Motor neuron (in vitro differentiated cells): Measurements from ENCODE around the gene TAPT1. TPM values are rescaled to one million over a fixed set of nuclear protein-coding genes. Genes with fewer than 3 reads are reported as not detected.
A peak's percentile ranks its signal among the peaks of the same experiment; 100 is the strongest.

Experiments
- ATAC-seq, 8 experiments: fragments of 200-7000 bp; cut with Tn5 transposase; replicated peaks in 6 of 8; 2 replicates each; pipeline ENCODE4 v1.8.0; 2021; ENCODE audit warnings: mild to moderate bottlenecking in 8 of 8, moderate library complexity in 8 of 8
- H3K27ac ChIP-seq, 2 donors: fragments of 250-450 bp; sonication (Bioruptor Pico); 2 replicates each; pipeline ENCODE4 v1.9.0; 2021; ENCODE audit warnings: antibody characterized with exemption in 2 of 2, mild to moderate bottlenecking in 2 of 2, moderate library complexity in 1 of 2
- H3K4me1 ChIP-seq, 2 donors: fragments of 250-450 bp; sonication (Bioruptor Pico); replicated peaks in 1 of 2; 2 replicates each; pipeline ENCODE4 v1.6.1; 2021; ENCODE audit warnings: antibody characterized with exemption in 2 of 2, mild to moderate bottlenecking in 2 of 2, moderate library complexity in 1 of 2
- H3K4me3 ChIP-seq, 5 donors: fragments of 250-450 bp; sonication (Bioruptor Pico); 2 replicates each; pipeline ENCODE4 v1.9.0; 2021; ENCODE audit warnings: antibody characterized with exemption in 5 of 5, mild to moderate bottlenecking in 5 of 5, moderate library complexity in 4 of 5
- WGBS, 10 experiments: fragments of 450-650 bp; shearing (Covaris generic); methylation state at CpG; one replicate each; pipeline ENCODE4 v1.0.0; 2022; 5-methylcytosine and 5-hydroxymethylcytosine counted together
- in situ Hi-C, 9 experiments: fragments of 400-800 bp; cut with MboI; loops; one replicate each; pipeline ENCODE4 v1.15.0; 2021; ENCODE audit warnings: low sequenced_read_pairs in 9 of 9, low pct_unique_long_range_greater_than_20kb in 2 of 9; ENCODE audit not compliant: unreplicated experiment in 9 of 9
- total RNA-seq, 8 experiments: library from RNA; unstranded; fragments of 300-600 nt; gene quantifications; 2 replicates each; pipeline versions ENCODE4 v1.2.3 to v1.2.4, GENCODE V29; 2022

Gene TAPT1
- total RNA-seq, 8 experiments from 2014 or later = 11.4 to 44.6 (median 15.6) TPM

GRCh38 chr4:16186986-16187385 lies 39.3 kb downstream of the TAPT1 start:
- in situ Hi-C loops = loop anchor here in 1 of 9 experiments (25.0 kb wide), 1 partner anchor 150 kb away; no protein-coding TSS in a partner anchor
- WGBS, 10 experiments = 0 to 100% (median 94%) methylated on average over 1 of the region's 1 CpG; no CpG with 5 or more reads in 1 of the 10 experiments
- Histone ChIP-seq H3K4me1 (no peaks in the 10 kb centered on the region), H3K27ac (no peak overlapping the region), H3K4me3 (no peak overlapping the region)
- peak in 2 of 8 experiments; percentile 36 to 69 for ATAC-seq

DNA sequence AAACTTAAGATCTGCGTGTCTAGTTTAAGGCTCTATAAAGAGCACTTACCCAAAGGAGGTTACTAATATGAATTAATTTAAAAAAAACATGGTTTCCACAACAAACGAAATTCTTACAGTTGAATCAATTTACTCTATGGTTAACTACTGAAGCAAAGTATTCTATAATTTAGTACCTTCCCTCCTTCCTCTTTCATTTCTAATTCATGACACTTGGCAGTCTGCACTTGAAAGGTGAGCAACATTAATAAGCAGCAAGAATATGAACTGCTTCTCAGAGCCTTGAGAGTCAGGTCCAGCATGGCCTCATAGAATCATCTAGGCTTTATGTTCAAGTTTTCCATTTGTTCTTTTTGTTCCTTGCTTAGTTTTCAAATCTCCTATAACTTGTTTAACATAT lies 42.7 kb downstream of the TAPT1 start:
- Histone ChIP-seq H3K27ac (no peak overlapping the region), H3K4me3 (no peak overlapping the region), H3K4me1 (no peaks in the 10 kb centered on the region)
- 67 to 100% (median 88%) methylated on average over 2 of the region's 2 CpGs; no CpG with 5 or more reads in 1 of the 10 experiments for WGBS, 10 experiments
- ATAC-seq = no peak
- in situ Hi-C loops = loop anchor here in 1 of 9 experiments (25.0 kb wide), 1 partner anchor 146 kb away; no protein-coding TSS in a partner anchor

- in situ Hi-C loops = loop anchor here in 1 of 9 experiments (25.0 kb wide), 1 partner anchor 139 kb away; no protein-coding TSS in a partner anchor
- Histone ChIP-seq H3K4me1 (no peaks in the 10 kb centered on the region), H3K4me3 (no peak overlapping the region), H3K27ac (no peak overlapping the region)
- no peak for ATAC-seq
- WGBS, 10 experiments = 92 to 100% (median 97%) methylated on average over 2 to 6 of the region's 6 CpGs; no CpG with 5 or more reads in 6 of the 10 experiments
These were observed 49.6 kb downstream of the TAPT1 start for GRCh38 chr4:16176621-16177020.

DNA sequence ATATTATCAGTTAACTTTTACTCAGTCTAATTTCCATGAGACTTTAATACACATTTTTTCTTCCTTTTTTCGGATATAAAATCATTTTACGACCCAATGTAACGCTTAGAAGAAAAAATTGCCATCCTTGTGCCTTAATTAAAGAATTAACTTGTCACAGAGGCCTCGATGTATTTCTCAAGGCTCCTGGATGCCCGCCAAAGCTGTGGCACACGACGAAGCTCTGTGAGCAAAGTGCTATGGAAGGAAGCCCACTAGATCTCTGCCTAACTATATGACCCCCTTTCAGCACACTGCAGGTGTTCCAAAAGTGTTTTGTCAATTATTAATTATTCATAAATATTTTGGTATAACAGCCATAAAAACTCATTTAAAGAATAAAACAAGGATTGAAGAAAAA lies 54.4 kb downstream of the TAPT1 start:
- in situ Hi-C loops = no loop called here
- WGBS, 10 experiments = 66 to 96% (median 92%) methylated on average over 3 to 7 of the region's 7 CpGs; no CpG with 5 or more reads in 2 of the 10 experiments
- Histone ChIP-seq H3K4me1 (no peaks in the 10 kb centered on the region), H3K4me3 (no peak overlapping the region), H3K27ac (no peak overlapping the region)
- ATAC-seq = no peak

DNA sequence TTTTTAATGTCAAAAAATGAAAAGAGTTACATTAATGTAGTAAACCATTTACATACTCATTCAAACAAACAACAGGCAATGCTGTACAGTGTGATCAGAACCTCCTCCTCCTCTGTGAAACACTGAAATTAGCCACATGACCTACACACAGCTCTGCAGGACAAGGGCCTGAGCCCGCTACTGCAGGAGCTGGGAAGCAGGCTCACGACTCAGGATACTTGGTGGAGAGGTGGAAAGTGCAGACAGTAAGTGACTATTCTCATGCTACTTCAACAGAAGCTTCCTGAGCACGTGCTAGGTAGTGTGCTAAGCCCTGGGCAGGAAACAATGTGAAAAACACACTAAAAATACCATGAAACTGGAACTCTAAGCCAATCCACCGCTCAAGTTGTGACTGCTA lies 56.8 kb downstream of the TAPT1 start:
- 66 to 100% (median 92%) methylated on average over 1 to 4 of the region's 4 CpGs; no CpG with 5 or more reads in 4 of the 10 experiments for WGBS, 10 experiments
- H3K4me3 ChIP-seq = no peak overlapping the region
- no peaks in the 10 kb centered on the region for H3K4me1 ChIP-seq
- ATAC-seq = peak in 4 of 8 experiments; percentile 31 to 83 (median 72)
- no peak overlapping the region for H3K27ac ChIP-seq
- in situ Hi-C loops = no loop called here

- Histone ChIP-seq H3K4me1 (no peaks in the 10 kb centered on the region), H3K27ac (no peak overlapping the region), H3K4me3 (no peak overlapping the region)
- in situ Hi-C loops = no loop called here
- 46 to 100% (median 90%) methylated on average over 1 to 2 of the region's 3 CpGs; no CpG with 5 or more reads in 2 of the 10 experiments for WGBS, 10 experiments
- peak in 2 of 8 experiments; percentile 5 to 21 for ATAC-seq
These were observed 57.4 kb downstream of the TAPT1 start for GRCh38 chr4:16168710-16169388.

DNA sequence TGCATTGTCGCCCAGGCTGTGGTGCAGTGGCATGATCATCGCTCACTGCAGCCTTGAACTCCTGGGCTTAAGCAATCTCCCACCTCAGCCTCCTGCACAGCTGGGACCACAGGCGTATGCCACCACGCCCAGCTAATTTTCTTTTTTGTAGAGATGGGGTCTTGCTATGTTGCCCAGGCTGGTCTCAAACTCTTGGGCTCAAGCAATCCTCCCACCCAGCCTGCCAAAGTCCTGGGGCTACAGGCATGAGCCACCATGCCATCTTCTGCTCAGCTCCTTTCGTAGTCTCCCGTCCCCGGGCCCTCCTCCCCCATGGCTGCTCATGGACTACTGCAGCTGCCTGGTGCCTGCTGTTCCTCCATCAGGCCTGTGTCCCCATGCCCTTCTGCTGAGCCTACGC lies 58.1 kb downstream of the TAPT1 start:
- H3K4me1 ChIP-seq = no peaks in the 10 kb centered on the region
- 83 to 100% (median 100%) methylated on average over 1 to 5 of the region's 8 CpGs; no CpG with 5 or more reads in 1 of the 10 experiments for WGBS, 10 experiments
- no peak overlapping the region for H3K4me3 ChIP-seq
- ATAC-seq = no peak
- no peak overlapping the region for H3K27ac ChIP-seq
- in situ Hi-C loops = no loop called here

GRCh38 chr4:16165931-16166330 lies 60.3 kb downstream of the TAPT1 start:
- in situ Hi-C loops = no loop called here
- 60 to 100% (median 94%) methylated on average over 1 to 6 of the region's 7 CpGs; no CpG with 5 or more reads in 3 of the 10 experiments for WGBS, 10 experiments
- no peak for ATAC-seq

GRCh38 chr4:16162891-16163290 lies 63.4 kb downstream of the TAPT1 start:
- in situ Hi-C loops = no loop called here
- Histone ChIP-seq H3K27ac (no peak overlapping the region), H3K4me3 (no peak overlapping the region), H3K4me1 (no peaks in the 10 kb centered on the region)
- WGBS, 10 experiments = 83 to 100% (median 93%) methylated on average over 2 to 4 of the region's 4 CpGs; no CpG with 5 or more reads in 2 of the 10 experiments
- ATAC-seq = no peak

More at GRCh38 chr4:16165931-16166330, 60.3 kb downstream of the TAPT1 start:
- Histone ChIP-seq H3K4me1 (no peaks in the 10 kb centered on the region), H3K4me3 (no peak overlapping the region), H3K27ac (no peak overlapping the region)

DNA sequence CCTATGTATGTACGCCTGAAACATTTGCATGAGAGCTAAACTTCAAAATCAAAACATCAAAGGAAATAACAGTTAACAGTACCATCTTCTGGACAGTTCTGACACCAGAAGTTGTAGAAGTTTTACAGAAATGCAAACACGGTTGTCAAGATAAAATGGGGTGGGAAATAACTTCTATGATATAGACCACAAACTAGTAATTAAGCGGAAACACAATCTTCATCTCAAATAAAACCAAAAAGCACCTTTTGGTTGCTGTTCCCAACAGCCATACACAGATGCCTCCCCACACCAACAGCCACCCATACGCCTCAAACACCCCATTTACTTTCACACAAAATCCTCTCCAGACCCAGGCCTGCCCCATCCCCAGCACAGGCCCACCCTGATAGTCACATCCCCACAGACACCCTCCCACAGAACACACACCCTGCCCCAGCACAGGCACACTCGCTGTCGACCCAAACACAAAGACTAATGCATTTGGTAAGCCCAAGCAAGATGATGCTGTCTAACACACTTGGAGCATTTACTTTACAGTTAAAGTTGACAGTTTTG lies 64.3 kb downstream of the TAPT1 start:
- H3K4me3 ChIP-seq = no peak overlapping the region
- no peak overlapping the region for H3K27ac ChIP-seq
- WGBS, 10 experiments = 60 to 86% (median 71%) methylated on average over 1 to 6 of the region's 6 CpGs; no CpG with 5 or more reads in 1 of the 10 experiments
- H3K4me1 ChIP-seq = no peaks in the 10 kb centered on the region
- no peak for ATAC-seq
- in situ Hi-C loops = no loop called here

GRCh38 chr4:16160457-16160856 lies 65.8 kb downstream of the TAPT1 start:
- no peak for ATAC-seq
- H3K27ac ChIP-seq = no peak overlapping the region
- 63 to 100% (median 89%) methylated on average over 2 to 3 of the region's 3 CpGs; no CpG with 5 or more reads in 1 of the 10 experiments for WGBS, 10 experiments
- H3K4me3 ChIP-seq = no peak overlapping the region
- in situ Hi-C loops = no loop called here
- H3K4me1 ChIP-seq = no peaks in the 10 kb centered on the region

- Histone ChIP-seq H3K4me1 (no peaks in the 10 kb centered on the region), H3K4me3 (no peak overlapping the region), H3K27ac (no peak overlapping the region)
- in situ Hi-C loops = no loop called here
- no peak for ATAC-seq
- 83 to 100% (median 92%) methylated on average over 2 to 3 of the region's 3 CpGs; no CpG with 5 or more reads in 2 of the 10 experiments for WGBS, 10 experiments
These were observed 67.0 kb downstream of the TAPT1 start for GRCh38 chr4:16159286-16159685.

DNA sequence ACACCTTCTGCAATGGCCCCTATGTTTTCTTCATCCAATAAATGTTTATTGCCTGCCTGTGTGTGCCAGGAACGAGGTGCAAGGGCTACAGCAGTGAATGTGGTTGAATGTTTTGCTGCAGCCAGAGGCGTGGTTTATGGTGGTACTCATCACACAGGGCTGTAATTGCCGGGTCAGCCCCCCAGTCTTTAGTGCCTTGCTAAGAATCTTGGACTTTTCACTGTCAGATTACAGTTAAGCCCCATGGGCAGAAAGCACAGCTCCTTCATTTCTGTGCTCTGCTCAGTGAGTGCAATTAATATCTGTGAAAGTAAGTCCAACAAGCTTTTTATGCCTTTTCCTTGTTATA lies 67.8 kb downstream of the TAPT1 start:
- Histone ChIP-seq H3K4me3 (no peak overlapping the region), H3K27ac (no peak overlapping the region), H3K4me1 (no peaks in the 10 kb centered on the region)
- 50 to 83% (median 75%) methylated on average over 1 to 3 of the region's 3 CpGs; no CpG with 5 or more reads in 4 of the 10 experiments for WGBS, 10 experiments
- in situ Hi-C loops = no loop called here
- ATAC-seq = no peak
